PC-9 (cell line): ENCODE results near the gene CERCAM.

Source experiments
- EZH2 ChIP-seq: fragments of 200-600 bp; sonication (generic); IDR thresholded peaks from 2 replicates; pipeline ENCODE4 v1.8.0; 2017; ENCODE audit warnings: antibody characterized with exemption, low read depth
- TF ChIP-seq, protein P1 (sequence below): fragments of 200-600 bp; sonication (generic); conservative IDR thresholded peaks from 2 replicates; pipeline ENCODE4 v1.6.1; 2017; ENCODE audit warnings: mixed run types, antibody characterized with exemption, mild to moderate bottlenecking, moderate library complexity

GRCh38 chr9:128431207-128431606 lies 10.6 kb downstream of the CERCAM start:
- TF ChIP-seq EZH2 = no peak
- TF ChIP-seq, protein P1, sequence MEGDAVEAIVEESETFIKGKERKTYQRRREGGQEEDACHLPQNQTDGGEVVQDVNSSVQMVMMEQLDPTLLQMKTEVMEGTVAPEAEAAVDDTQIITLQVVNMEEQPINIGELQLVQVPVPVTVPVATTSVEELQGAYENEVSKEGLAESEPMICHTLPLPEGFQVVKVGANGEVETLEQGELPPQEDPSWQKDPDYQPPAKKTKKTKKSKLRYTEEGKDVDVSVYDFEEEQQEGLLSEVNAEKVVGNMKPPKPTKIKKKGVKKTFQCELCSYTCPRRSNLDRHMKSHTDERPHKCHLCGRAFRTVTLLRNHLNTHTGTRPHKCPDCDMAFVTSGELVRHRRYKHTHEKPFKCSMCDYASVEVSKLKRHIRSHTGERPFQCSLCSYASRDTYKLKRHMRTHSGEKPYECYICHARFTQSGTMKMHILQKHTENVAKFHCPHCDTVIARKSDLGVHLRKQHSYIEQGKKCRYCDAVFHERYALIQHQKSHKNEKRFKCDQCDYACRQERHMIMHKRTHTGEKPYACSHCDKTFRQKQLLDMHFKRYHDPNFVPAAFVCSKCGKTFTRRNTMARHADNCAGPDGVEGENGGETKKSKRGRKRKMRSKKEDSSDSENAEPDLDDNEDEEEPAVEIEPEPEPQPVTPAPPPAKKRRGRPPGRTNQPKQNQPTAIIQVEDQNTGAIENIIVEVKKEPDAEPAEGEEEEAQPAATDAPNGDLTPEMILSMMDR = no peak
